ENCODE results near the gene TTBK2.

The TTBK2 gene

GRCh38 chr15:42808913-42809312 lies 111.7 kb downstream of the TTBK2 start:
- TF ChIP-seq RAD21 (IDR thresholded peaks at IDR 0.05; ENCODE audit: low read depth), result no peak
- no peak for TF ChIP-seq CEBPB (IDR thresholded peaks at IDR 0.05)
- no peak for TF ChIP-seq EGR1 (IDR thresholded peaks at IDR 0.05)
- no peak for TF ChIP-seq TCF12 (IDR thresholded peaks at IDR 0.05; ENCODE audit: low read depth)
- TF ChIP-seq TEAD4 (IDR thresholded peaks at IDR 0.05), result no peak
- no peak for TF ChIP-seq YY1 (IDR thresholded peaks at IDR 0.05; ENCODE audit: low read depth)
- no peak for TF ChIP-seq EP300 (IDR thresholded peaks at IDR 0.05; ENCODE audit: borderline replicate concordance)
- TF ChIP-seq CREB1 (IDR thresholded peaks at IDR 0.05; ENCODE audit: low read depth), result no peak
- TF ChIP-seq USF1 (IDR thresholded peaks at IDR 0.05), result no peak
- TF ChIP-seq MAX (IDR thresholded peaks at IDR 0.05), result no peak
- TF ChIP-seq REST (IDR thresholded peaks at IDR 0.05; ENCODE audit: low read depth), result no peak
- TF ChIP-seq TAF1 (IDR thresholded peaks at IDR 0.05; ENCODE audit: low read depth), result no peak
- no peak for TF ChIP-seq NFIC (IDR thresholded peaks at IDR 0.05)
- no peak for TF ChIP-seq FOXM1 (IDR thresholded peaks at IDR 0.05; ENCODE audit: borderline replicate concordance, low read depth)

GRCh38 chr15:42805266-42805665 lies 115.3 kb downstream of the TTBK2 start:
- TF ChIP-seq USF1 (IDR thresholded peaks at IDR 0.05) (no peak), CREB1 (IDR thresholded peaks at IDR 0.05; ENCODE audit: low read depth) (no peak), YY1 (IDR thresholded peaks at IDR 0.05; ENCODE audit: low read depth) (no peak), TCF12 (IDR thresholded peaks at IDR 0.05; ENCODE audit: low read depth) (no peak), EP300 (IDR thresholded peaks at IDR 0.05; ENCODE audit: borderline replicate concordance) (no peak), EGR1 (IDR thresholded peaks at IDR 0.05) (no peak), REST (IDR thresholded peaks at IDR 0.05; ENCODE audit: low read depth) (no peak), NFIC (IDR thresholded peaks at IDR 0.05) (no peak), ZBTB7A (IDR thresholded peaks at IDR 0.05; ENCODE audit: low read depth) (no peak), TEAD4 (IDR thresholded peaks at IDR 0.05) (no peak), RAD21 (IDR thresholded peaks at IDR 0.05; ENCODE audit: low read depth) (no peak), FOXM1 (IDR thresholded peaks at IDR 0.05; ENCODE audit: borderline replicate concordance, low read depth) (no peak), TAF1 (IDR thresholded peaks at IDR 0.05; ENCODE audit: low read depth) (no peak), MAX (IDR thresholded peaks at IDR 0.05) (no peak), CEBPB (IDR thresholded peaks at IDR 0.05) (no peak)

- no peak for TF ChIP-seq REST (IDR thresholded peaks at IDR 0.05; ENCODE audit: low read depth)
- no peak for TF ChIP-seq USF1 (IDR thresholded peaks at IDR 0.05)
- no peak for TF ChIP-seq MAX (IDR thresholded peaks at IDR 0.05)
- TF ChIP-seq TEAD4 (IDR thresholded peaks at IDR 0.05), result no peak
These were observed 115.8 kb downstream of the TTBK2 start for GRCh38 chr15:42804739-42805138.

- no peak for TF ChIP-seq CREB1 (IDR thresholded peaks at IDR 0.05; ENCODE audit: low read depth)
- no peak for TF ChIP-seq TCF12 (IDR thresholded peaks at IDR 0.05; ENCODE audit: low read depth)
- TF ChIP-seq EP300 (IDR thresholded peaks at IDR 0.05; ENCODE audit: borderline replicate concordance), result no peak
- no peak for TF ChIP-seq TAF1 (IDR thresholded peaks at IDR 0.05; ENCODE audit: low read depth)
- no peak for TF ChIP-seq NFIC (IDR thresholded peaks at IDR 0.05)
- no peak for TF ChIP-seq ZBTB7A (IDR thresholded peaks at IDR 0.05; ENCODE audit: low read depth)
- no peak for TF ChIP-seq REST (IDR thresholded peaks at IDR 0.05; ENCODE audit: low read depth)
- TF ChIP-seq YY1 (IDR thresholded peaks at IDR 0.05; ENCODE audit: low read depth), result no peak
- TF ChIP-seq TEAD4 (IDR thresholded peaks at IDR 0.05), result no peak
- no peak for TF ChIP-seq USF1 (IDR thresholded peaks at IDR 0.05)
- no peak for TF ChIP-seq RAD21 (IDR thresholded peaks at IDR 0.05; ENCODE audit: low read depth)
- no peak for TF ChIP-seq MAX (IDR thresholded peaks at IDR 0.05)
- TF ChIP-seq CEBPB (IDR thresholded peaks at IDR 0.05), result no peak
- TF ChIP-seq FOXM1 (IDR thresholded peaks at IDR 0.05; ENCODE audit: borderline replicate concordance, low read depth), result no peak
- no peak for TF ChIP-seq EGR1 (IDR thresholded peaks at IDR 0.05)
These were observed 117.1 kb downstream of the TTBK2 start for GRCh38 chr15:42803436-42803835.

All from Ishikawa (cell line).